ENCODE data around the gene CD320. TPM values are rescaled to one million over a fixed set of nuclear protein-coding genes. Genes with fewer than 3 reads are reported as not detected.
"Not testable (repeated sequence)": the region's sequence is repeated elsewhere in the genome, so short reads cannot be mapped to it uniquely, and the experiment has no call there.

The CD320 gene
- total RNA-seq, result 12.0 TPM

DNA sequence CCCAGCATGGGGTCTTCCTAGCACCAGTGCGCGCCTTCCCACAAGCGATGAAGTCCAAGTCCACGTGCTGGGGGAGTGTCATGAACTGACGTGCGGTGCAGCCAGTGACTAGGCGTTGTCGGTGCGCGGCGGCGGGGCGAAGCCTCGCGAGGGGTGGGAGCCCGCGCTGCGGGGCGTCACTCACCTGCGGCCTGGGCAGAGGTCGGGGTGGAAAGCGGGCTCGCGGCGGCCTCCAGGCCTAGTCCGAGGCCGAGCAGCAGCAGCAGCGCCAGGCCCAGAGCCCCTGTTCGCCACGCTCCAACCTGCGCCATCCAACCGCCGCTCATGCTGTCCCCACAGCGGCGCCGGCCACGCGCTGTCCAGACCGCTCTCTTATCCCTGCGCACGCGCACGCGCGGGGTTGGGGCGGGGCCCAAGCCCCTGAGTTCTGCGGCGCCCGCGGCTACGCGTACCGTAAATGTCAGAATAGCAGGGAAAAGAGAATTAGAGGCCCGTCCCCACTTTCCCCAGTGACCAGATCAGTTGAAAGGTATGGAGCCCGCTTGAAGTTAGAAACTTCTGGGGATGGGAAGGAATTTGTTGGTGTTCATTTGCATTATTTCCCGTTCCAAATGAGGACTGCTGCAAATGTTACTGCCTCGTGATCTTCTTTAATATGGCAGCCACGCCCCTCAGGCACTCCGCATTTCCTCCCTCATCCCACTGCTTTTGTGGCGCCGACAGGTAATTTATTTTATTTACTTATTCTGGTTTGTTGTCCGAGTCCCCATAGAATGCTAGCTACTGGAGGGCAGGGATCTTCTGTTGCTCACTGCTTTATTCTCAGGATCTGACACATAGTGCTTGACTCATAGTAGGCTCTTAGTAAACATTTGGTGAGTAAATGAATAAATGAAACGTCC lies at the start of gene CD320:
Gene CD320 (minus strand): TSS at position 394 of the 902 bp plus-strand sequence. CDS start 68 bp downstream, at position 326.
- peak; percentile 80 for ATAC-seq

DNA sequence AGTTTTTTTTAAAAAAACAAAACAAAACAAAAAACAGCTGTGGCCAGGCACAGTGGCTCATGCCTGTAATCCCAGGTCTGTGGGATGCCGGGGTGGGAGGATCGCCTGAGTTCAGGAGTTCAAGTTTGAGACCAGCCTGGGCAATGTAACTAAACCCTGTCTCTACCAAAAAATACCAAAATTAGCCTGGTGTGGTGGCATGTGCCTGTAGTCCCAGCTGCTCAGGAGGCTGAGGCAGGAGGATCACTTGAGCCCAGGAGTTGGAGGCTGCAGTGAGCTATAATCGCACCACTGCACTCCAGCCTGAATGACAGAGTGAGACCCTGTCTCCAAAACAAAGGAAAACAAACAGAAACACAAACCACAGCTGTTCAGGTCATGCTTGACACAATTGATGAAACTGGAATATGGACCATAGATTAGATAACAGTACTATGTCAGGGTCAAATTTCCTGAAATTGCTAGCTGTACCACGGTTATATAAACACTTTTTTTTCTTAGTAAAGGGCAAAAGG lies 48.9 kb upstream of the CD320 start:
- no peak for ATAC-seq

DNA sequence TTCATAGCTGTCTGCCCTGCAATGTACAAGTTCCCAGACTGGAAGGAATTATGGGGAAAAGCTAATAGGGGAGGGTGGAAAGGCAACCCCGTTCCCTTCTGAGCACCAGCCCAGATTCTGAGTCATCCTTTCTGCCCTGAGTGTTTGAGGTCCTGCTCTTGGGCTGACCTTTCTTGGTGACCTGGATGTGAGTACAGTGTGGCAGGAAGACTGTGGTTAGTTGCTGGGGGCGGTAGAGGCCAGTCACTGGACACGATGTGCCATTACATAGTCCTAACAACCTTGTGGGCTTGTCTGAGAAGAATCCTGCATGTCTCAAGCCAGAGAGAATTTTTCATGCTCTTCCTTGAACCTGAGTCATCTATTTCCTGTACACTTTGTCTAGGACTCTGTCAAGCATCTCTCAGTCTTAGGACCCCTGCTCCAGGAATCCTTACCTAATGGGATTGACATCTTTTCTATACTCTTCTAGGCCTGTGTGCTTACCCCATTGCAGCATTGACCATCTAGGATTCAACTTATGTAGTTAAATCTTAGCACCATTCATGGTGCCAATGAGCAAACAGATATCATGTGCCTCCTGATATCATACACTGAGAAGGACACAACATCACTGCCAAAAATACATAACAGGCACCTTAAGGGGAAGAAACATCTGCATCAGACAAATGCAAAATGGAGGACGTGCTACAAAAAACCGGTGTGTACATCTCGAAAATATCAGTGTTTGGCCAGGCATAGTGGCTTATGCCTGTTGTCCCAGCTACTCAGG lies 47.7 kb upstream of the CD320 start:
- ATAC-seq, result peak; percentile 78

DNA sequence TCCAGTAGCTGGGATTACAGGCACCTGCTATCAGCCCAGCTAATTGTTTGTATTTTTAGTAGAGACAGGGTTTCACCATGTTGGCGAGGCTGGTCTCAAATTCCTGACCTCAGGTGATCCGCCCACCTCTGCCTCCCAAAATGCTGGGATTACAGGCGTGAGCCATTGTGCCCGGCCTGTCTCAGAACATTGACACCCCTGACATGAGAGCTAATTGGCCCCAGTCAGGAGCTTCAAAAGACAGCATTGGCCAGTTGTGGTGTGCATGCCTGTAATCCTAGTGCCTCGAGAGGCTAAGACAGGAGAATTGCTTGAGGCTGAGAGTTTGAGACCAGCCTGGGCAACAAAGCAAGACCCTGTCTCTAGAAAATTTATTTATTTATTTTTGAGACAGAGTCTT lies 44.7 kb upstream of the CD320 start:
- ATAC-seq, result not testable (repeated sequence)

DNA sequence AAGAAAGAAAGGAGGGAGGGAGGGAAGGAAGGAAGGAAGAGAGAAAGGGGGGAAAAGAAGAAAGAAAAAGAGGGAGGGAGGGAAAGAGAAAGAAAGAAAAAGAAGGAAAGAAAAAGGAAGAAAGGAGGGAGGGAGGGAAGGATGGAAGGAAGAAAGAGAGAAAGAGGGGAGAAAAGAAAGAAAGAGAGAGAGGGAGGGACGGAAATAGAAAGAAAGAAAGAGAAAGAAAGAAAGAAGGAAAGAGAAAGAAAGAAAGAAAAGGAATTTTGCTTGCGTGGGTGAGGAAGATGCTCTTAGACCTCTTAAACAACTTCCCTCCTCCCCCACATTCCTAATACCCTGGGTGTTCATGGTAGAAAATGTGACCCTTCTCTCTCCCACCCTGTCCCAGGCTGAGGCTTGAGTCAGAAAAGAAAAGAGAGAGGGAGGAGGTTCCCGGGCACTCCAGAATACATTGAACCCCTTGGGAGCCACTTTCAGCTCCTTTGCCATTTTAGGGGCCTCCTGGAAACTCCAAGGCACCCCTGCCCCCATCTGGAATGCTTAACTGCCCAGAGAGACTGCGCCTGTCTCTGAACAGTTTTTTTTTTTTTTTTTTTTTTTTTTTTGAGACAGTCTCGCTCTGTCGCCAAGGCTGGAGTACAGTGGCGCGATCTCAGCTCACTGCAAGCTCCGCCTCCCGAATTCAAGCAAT lies 44.1 kb upstream of the CD320 start:
- no peak for ATAC-seq

DNA sequence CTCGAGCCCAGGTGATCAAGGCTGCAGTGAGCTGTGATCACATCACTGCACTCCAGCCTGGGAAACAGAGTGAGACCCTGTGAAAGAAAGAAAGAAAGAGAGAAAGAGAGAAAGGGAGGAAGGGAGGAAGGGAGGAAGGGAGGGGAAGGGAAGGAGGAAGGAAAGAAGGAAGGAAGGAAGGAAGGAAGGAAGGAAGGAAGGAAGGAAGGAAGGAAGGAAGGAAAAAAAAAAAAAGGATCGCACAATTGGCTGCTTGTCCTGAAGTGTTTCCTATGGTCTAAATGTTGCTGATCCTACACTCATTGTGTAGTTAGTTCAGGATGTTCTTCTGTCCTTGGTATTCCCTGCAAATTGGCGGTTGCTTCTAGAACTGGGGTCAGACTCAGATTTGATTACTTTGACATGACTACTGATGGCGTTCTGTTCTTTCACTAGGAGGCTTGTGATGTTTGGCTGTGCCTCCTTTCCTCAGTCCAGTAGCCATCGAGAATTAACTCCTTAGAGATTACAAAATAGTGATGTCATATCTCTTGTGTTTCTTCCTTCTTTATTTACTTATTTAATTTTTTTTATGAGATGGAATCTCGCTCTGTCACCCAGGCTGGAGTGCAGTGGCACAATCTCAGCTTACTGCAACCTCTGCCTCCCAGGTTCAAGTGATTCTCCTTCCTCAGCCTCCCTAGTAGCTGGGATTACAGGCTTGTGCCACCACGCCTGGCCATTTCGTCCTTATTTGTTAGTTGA lies 41.6 kb upstream of the CD320 start:
- not testable (repeated sequence) for ATAC-seq

DNA sequence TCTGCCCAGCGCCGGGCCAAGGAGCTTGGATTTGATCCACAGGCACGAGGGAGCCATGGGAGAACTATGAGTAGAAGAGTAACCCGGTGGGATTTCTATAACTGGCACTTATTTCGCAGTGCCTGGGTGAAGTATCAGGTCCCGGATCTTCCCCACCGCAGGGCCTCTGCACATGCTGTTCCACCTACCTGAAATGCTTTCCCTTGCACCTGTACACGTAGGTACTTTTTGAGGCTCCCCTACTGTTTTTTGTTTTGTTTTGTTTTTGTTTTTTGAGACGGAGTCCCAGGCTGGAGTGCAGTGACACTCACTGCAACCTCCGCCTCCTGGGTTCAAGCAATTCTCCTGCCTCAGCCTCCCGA lies 35.3 kb upstream of the CD320 start:
- no peak for ATAC-seq

DNA sequence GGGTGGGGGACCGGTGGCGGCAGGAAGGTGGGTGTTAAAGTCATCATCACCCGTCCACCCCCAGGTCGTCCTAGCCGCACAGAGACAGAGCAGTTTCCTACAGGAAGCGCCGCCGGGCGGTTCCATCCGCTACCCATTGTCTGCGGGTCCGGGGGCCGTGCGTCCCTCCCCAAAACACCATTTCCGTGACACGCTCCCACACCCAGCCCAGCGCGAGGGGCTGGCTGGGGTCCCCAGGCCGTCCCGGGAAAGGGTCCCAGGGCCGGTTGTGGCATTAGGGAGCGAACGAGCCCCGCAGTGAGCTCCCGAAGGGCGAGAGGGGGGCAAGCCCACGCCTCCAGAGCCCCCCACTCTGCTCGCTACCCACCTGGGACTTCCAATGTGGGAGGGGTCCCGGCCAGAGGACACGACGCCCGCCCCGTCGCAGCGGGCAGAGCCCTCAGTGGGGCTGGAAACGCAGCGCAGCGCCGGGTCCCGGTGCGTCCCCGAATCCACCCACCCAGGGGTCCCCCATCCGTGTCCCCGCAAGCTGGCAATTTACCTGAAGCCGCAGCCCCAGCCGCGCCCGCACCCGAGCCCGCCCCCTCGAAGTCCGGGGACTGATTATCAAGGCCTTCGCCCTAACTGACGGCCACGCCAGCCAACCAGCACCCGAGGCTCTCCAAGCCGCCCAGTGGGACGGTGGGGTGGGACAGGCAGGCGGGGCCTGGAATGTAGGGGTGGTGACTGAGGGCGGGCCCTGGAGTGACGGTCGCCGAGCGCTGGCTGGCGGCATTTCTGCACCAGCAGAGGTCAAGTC lies 34.7 kb upstream of the CD320 start, which contains the start of gene KANK3:
Gene KANK3 (minus strand): TSS at position 579 of the 799 bp plus-strand sequence. CDS start 5,434 bp downstream, outside the sequence.
- ATAC-seq, result peak; percentile 98

DNA sequence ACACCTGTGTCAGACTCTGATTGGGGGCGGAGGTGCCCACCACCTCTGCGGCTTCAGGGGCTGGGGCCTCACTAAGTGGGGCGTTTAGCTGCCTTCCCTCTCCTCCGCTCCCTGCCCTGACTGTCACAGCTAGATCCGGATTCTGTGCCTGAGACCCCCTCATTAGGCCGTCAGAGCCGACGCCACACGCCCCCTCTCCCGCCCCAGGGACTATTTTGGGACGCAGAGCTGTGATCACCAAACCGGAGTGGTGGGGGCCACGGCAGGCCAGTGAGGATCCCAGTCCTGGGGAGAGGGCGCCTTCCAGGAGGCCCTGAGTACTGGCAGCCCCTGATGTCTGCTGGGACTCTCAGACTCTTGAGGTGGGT lies 34.1 kb upstream of the CD320 start:
- peak; percentile 16 for ATAC-seq

DNA sequence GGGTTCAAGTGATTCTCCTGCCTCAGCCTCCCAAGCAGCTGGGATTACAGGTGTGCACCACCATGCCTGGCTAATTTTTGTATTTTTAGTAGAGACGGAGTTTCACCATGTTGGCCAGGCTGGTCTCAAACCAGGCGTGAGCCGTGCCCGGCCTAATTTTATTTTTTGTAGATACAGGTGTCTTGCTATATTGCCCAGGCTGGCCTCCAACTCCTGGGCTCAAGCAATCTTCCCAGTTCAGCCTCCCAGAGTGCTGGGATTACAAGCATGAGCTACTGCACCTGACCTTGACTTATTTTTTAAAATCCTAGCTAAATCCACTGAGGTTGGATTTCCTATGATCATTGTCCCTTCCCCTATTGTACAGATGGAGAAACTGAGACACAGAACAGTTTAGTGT lies 33.3 kb upstream of the CD320 start:
- not testable (repeated sequence) for ATAC-seq

DNA sequence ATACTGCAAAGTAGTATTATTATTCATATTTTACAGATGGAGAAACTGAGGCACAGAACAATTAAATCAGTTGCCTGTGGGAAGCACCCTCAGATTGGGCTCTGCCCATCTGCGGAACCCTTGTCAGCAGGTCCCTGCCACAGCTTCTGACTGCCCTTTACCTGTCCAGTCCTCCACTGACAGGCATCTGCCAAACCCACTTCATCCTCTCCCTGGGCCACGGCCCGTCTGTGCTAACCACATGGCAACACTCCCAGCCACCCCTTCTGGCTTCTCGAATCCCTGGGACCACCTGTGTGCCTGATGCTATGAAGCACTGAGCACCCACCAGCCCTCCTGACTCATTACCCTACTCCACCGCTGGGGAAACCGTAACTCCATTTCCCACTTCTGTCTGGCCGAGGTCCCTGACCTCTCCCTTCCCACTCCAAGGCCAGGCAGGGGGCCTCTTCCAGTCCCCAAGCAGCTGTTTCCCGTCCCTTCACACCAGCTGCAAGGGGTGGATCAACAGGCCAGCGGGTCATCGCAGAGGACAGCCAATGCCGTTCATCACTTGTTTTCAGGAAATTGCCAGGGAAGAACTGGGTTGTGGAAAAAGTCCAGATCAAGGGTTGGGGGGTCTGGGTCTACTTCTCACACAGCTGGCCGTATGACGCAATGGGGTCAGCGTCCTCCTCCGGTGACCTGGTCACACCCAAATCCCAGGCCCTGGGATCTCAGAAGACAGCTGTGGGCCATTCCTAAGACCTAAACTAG lies 32.4 kb upstream of the CD320 start:
- peak; percentile 6 for ATAC-seq

DNA sequence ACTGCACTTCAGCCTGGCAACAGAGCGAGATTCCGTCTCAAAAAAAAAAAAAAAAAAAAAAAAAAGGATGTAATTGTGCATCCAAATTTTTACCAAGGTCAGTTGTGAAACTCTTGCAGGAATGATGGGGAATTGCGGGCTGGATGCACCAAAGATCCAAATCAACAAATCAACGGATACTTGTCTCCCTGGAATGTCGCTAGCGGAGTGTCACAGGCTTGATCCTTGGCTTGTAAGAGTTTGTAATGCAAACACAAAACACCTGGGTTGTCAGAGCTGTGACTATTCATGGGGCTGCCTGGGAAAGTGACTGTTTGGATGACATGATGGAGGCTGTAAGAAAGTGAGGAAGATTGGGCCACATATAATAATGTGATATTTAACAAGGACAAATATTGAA lies 30.7 kb upstream of the CD320 start:
- ATAC-seq, result no peak

DNA sequence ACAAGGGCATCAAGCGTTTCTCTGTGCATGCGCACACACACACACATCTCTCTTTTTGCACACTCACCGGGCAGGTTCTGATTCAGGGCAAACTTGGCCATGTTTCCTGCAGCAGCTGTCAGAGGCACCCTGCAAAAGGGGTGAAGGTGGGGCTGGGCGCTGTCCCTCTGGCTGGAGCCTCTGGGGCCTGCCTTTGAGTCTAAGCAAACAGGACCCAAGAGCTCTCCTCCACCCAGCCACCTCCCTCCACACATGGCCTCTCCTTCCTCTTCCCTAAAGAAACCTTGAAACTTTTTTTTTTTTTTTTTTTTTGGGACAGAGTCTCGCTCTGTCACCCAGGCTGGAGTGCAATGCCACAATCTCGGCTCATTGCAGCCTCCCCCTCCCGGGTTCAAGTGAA lies 29.6 kb upstream of the CD320 start:
- ATAC-seq, result no peak

DNA sequence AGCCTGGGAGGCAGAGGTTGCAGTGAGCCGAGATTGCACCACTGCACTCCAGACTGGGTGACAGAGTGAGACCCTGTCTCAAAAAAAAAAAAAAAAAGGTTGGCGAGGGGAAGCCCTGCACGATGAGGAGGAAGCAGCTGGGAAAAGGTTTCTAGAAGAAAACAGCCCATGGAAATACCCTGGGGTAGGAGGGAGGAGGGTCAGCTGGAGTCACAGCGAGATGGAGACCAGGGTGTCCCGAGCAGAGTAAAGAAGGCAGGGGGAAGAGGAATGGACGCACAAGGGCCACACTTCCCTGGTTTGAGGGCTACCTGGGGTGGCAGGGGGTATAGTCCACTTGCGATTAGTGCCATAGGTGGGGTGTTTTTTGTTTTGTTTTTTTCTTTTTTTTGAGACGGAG lies 28.5 kb upstream of the CD320 start:
- no peak for ATAC-seq

DNA sequence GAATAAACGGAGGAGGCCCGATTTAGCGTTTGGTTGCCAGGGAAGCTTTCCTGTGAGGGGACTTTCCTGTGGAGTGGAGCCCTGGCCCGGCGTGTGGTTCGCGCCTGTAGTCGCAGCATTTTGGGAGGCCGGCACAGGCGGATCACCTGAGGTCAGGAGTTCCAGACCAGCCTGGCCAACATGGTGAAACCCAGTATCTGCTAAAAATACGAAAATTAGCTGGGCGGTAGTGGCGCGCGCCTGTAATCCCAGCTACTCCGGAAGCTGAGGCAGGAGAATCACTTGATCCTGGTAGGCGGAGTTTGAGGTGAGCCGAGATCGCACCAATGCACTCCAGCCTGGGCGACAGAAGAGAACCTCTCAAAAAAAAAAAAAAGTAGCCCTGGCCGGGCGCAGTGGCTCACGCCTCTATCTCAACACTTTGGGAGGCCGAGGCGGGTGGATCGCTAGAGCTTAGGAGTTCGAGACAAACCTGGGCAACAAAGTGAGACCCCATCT lies 28.0 kb upstream of the CD320 start:
- no peak for ATAC-seq

DNA sequence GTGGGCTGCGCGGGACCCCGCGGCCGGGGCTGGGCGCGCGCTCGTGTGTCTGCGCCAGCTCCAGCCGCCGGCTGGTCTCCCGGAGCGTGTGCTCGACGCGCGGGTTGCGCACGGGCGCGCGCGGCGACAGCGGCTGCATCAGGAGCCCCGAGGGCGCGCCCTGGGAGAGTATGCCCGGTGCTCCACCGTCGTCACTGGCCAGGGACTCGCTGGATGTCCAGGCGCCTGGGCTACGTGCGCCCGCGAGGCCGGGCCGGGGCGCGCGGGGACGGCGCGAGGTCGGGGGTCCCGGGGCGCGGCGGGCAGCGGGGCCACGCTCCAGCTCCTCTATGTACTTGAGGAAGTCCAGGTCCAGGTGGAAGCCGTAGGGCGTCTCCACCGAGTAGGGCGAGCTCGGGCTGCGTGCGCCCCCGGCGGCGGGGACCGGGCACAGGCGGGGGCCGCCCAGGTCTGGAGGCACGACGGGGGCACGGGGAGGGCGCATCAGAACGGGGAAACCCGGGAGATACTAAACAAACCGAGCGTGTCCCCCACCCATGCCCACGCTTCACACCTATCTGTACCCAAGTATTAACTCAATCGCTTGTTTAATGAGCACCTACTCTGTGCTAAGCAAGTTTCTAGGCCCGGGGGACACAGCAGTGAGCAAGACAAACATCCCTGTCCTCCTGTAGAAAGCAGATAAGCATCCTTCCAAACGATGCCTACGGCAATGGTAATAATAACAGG lies 27.3 kb upstream of the CD320 start:
- peak; percentile 45 for ATAC-seq

DNA sequence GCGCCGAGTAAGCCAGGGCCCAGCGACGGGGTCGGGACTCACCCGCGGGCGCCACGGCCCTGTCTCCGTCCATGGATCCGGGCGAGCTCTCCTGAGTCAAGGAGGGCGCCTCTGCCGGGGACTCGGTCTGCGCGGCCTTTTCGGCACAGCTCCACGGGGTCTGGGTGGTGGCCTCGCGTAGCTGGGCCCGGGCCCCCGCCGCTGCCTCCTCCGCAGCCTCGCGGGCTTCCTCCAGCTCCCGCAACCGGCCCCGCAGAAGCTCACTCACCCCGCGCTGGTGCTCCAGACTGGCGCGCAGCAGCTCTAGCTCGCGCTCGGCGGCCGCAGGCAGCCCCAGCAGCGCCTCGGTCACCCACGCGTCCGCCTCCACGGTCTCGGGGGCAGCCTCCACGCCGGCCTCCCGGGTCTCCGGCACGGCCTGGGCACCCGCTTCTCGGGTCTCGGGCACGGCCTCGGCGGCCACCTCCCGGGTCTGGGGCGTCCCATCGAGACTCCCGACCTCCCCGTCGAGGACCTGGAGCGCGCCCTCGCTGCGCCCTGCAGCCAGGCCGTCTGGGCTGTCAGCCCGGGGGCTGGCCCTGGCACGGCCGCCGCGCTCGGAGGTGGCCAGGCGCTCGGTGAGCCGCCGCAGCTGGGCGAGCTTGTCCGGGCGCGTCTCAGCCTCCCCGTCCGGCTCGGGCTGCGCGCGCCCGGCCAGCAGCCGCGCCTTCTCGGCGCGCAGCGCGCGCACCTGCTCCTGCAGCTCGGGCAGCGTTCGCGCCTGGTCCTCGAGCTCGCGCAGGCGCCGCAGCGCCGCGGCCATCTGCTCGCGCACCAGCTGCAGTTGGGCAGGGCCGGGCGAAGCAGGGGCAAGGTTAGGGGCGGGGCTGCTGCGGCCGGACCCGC lies 26.5 kb upstream of the CD320 start:
- ATAC-seq, result peak; percentile 80

DNA sequence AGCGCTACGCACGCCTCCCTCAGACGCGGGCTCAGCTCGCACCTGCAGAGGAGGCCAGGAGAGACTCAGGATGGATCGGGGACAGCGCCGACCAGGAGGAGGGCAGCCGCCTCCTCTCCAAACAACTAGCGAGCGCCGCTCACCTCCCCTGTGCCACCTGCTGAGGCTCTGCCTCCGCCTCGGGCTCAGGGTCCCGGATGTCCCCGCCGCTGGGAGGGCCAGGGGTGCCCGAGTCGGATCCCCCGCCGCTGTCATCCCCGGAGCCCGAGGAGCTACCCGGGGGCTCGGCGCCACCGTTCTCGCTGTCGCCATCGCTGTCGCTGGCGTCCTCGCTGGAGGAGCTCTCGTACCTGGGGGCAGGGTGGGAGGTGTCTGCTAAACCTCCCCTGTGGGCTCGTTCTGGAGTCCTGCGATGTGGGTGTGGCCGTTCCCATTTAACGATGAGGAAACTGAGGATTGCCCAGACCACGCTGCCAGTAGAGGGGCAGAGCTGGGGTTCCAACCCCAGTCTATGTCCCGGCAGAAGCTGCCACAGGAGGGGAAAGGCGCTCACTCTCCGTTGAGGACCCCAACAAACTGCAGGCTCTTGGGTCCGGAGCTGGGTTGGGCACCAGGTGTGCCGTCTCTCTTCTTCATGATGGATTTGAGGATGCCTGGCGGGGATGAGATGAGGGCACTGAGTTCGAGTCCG lies 25.8 kb upstream of the CD320 start:
- ATAC-seq, result no peak

Measured in esophagus mucosa (tissue), 1 donor.